Activated CD8-positive, alpha-beta memory T cell treated with anti-CD3 and anti-CD28 coated beads, Interleukin-2, amount 50 U/mL, for 1 hour (primary cell): ENCODE measurements around the gene TBC1D8.

Experiments
- DNase-seq: peaks from one replicate; pipeline ENCODE4 v3.0.0-alpha.2; 2020; ENCODE audit errors: extremely low read depth

Gene TBC1D8

DNA sequence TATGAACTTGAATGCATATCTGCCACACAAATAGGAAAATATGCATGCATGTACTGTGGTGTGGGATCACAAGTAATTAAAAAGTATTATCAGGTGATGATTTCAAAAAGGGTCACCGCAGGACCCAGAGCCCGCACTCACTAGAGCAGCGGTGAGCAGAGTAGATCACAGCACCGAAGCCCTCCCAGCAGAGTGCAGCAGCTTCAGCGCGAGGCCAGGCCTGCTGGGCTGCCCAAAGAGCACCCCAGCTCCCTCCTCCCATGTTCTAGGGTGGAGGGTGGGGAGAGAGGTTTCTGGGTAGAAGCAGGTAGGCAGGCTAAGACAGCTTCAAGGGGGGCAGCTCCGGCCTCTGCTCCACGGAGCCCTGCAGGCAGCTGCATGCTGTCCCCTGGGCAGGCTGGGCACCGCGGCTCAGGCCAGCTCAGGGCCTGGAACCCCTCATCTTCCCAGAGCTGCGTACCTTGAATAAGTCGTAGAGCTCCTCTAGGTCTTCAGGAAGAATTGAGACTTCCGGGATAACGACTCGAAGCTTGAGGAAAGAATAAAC is 124.2 kb downstream of the TBC1D8 start:
- no peak for DNase-seq

DNA sequence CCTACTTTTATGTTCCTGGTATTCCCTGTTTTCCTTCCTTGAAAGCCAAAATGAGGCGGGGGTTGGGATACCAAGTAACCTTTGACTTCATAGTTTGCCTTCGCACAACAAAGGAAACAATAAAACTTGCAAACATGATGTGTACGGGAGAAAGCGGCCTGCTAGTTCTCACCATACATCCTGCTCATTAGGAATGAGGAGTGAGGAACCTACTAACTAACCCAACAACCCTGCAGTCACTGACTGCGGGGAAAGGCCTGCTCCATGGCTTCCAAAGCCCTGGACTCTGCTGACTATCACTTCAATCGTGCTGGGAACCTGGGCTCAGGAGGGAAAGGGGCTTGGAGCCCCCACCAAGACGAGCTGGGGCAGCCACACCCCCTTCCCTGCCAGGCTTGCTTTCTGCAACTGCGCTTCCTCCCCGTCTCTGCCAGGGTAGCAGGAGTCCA is 124.9 kb downstream of the TBC1D8 start:
- no peak for DNase-seq

DNA sequence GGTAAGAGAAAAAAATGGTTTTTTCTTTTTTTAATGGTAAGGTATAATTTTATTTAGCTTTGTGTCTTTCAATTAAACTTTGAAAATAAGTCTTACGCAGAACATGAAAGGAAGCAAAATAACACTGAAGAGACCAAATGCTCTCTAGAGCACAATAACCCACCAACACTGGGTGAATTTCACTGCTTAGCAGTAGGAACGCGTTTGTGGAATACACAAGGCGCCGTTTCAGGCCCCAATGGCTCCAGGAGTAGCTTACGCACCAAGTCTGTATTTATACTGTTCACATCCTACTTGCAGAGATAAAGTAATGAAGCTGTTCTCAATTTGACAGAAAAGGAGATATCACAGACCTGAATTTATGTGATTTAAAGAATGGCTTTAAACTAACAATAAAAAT is 125.6 kb downstream of the TBC1D8 start:
- no peak for DNase-seq

DNA sequence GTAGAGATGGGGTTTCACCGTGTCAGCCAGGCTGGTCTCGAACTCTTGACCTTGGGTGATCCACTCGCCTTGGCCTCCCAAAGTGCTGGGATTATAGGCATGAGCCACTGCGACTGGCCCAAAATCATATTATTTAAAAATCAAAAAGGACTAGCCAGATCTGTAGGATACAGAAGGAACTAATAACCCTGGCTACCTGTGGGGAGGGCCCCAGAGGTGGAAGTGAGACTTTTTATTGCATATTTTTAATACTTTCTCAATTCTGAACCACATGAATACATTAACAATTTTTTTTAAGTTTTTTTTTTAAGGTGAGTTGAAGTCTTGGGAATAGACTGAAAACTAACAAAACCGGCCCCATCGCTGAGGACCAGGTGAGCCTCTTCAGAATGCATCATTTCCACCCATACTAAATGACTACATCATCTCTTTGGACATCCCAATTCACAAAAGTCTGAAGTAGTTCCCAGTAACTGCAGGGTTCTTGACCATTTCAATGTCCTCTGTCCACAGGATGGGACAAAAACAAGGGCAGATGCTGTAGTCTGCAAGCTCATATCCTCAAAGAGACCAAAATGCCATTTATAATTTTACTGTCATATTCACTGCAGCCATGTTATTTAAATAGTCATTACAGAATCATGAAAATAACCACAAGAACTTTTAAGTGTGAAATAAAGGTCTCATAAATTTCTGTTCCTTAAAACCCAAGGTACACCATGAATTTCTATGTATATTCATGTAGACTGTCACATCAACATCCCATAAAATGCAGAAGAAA is 127.7 kb downstream of the TBC1D8 start:
- DNase-seq, result no peak

DNA sequence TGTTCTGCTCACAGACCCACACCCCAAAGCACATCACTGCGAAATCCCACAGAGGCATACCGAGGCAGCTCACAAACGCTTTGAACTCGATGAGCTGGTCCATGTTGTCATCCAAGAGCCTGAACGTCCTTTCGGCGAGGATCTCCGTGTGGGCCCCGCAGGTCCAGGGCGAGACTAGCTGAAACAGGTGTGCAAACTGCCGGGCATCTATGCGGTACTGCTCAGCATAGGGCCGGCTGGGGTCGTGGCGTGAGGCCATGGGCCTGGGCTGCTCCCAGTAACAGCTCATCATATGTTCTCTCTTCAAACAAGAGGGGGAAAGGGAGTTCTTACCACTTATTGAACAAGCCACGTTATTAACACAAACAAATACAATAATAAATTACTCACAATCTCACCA is 129.0 kb downstream of the TBC1D8 start:
- DNase-seq, result no peak

DNA sequence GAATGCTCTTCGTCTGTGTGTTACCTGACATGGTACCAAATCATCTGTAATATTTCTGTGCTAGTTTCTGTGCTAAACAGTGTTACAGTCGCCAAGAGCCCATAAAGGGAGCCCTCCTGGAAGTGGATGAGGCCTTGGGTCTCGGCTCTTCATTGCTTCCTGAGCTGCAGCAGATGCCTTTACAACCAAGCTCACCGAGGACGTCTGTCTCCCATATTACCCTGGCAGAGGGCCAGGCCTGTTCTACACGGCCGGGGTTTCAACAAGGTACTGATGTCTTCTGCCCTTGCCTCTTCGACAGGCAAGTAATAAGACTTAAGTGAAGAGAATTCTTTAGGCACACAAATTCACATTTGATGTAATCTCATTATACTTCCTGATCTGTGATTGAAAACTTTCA is 132.2 kb downstream of the TBC1D8 start:
- no peak for DNase-seq

DNA sequence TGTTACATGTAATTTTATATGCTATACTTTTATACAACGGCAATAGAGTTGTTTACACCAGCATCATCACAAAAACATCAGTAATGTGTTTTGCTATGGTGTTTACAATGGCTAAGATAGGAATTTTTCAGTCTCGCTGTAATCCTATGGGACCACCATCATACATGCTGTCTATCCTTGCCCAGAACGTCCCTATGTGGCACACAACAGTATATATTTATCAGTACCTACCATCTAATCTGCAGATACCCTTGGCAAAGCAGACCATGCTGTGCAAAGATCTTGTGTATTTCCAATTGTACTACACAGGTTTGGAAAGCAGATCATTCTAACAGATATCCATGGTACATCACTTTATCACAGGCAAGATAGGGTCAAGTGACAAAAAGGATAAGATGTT is 133.8 kb downstream of the TBC1D8 start:
- no peak for DNase-seq

DNA sequence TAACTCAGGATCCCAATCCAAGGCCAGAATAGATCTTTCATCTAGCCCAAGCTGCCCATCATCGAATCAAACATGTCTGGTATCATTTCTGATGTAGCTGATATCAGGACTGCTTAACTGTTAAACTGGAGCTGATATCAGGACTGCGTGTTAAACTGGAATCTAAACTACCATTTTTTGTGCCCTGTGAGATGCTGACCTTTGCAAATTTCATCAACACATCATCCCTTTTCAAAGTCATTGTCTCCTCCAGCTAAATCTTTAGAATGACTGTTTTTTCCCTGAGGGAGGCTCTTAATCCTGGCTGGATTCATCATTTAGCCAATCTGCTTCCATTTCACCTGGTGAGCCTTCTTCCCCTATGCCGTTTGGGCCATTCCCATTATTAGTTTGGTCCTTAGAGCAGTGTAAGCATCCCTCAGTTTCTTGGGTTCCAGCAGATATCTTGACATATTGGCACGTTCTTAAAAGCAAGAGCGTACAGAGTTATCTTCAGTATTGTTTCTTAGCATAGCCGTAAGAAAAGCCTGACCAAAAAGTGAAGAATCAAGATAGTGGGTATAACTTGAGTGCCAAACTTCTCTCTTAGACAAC is 136.8 kb downstream of the TBC1D8 start:
- DNase-seq, result no peak

DNA sequence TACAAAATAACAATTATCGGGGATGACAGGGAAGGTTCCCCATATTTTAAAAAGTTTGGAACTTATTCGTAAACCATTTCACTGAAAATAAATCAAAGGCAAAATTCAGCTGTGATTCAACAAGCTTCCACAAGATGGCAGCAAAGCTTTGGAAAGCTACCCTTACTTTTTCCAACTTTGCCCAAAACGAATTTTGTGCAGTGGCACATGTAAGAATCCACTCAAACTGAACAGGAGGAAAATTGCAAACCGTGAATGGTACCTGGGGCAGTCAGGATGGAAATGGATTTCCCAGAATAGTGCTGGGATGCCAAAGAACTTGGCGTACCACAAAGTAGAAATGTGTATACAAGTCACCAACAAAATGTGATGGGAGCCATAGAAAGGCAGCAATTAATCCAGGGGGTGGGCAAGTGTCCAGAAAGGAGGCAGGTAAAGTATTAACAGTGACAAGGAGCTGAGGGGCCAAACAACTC is 138.4 kb downstream of the TBC1D8 start:
- no peak for DNase-seq

DNA sequence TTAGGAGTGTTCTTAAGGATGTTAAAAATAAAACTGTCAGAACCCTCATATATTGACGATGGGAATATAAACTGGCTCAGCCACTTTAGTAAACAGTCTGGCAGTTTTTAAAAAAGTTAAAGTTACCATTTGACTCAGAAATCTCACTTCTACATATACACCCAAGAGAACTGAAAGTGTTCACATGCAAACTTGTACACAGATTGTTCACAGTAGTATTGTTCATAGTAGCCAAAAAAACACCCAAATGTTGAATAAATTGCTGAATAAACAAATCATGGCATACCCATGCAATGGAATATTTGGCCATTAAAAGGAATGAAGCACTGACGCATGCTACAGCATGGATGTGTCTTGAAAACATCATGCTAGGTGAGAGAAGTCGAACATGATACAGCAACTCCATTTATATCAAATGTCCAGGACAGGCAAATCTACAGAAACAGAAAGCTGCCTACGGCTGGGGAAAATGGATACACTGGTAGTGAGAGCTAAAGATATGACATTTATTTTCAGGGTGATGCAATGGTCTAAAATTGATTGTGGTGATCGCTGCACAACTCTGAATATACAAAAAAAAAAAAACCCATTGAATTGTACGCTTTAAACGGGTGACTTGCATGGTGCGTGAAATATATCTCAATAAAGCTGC is 139.0 kb downstream of the TBC1D8 start:
- no peak for DNase-seq

DNA sequence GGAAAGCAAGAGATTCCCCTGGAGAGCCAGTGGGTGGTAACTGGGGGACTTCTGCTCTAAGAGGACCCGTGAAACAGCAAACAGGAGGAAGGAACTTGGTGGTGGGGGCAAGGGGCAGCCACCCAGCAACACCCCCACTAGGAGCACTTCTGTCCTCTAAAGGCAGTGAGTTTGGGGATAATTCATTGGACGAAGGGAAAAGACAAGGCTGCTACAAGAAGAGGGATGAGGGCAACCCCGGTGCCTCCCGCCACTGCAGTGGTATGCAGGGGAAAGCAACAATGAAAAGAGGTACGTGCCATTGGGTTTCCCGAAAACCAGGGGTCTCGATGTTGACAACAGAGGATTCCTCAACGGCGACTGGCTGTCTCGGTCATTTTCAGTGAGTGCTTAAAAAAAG is 140.0 kb downstream of the TBC1D8 start:
- no peak for DNase-seq

DNA sequence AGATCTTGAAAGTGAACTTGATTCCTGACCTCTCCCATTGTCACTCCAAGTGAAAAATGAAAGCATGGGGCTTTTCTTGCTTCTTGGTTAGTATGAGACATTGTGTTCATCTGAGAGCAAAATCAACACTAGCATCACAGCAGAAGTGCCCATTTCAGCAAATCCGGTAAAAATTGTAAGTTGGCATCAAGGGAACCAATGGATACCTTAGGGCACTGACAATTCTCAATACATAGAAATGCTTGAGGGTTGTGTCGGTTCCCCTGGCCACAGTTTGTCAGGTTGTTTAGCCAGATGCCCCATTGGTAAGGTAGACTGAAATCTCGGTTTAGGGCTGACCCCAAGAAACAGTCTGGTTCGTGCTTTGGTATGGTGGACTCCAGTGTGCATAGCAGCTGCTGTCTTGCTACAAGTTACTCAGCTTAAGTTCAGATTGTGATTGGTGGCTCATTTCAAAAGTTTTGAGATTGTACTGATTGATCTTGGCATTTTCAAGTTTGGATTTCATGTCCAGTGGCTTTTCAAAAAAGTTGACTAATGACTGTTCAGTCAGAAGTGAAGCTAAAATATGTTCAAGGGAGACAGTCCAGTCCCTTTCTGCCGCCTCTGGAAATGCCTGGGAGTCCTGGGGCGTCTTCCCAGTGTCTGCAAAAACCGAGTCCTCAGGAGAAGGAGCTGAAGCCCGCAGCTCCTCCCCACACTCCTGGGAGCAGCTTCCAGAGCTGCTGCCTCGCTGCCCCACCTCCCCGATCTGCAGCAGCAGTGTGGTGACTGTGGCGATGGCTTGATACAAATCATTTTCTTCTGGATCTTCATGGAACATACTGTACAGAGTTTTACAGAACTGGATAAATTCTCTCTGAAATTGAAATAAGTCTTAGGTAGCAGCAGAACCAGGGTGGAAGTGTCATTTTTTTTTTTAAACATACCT is 143.5 kb downstream of the TBC1D8 start:
- DNase-seq, result no peak

DNA sequence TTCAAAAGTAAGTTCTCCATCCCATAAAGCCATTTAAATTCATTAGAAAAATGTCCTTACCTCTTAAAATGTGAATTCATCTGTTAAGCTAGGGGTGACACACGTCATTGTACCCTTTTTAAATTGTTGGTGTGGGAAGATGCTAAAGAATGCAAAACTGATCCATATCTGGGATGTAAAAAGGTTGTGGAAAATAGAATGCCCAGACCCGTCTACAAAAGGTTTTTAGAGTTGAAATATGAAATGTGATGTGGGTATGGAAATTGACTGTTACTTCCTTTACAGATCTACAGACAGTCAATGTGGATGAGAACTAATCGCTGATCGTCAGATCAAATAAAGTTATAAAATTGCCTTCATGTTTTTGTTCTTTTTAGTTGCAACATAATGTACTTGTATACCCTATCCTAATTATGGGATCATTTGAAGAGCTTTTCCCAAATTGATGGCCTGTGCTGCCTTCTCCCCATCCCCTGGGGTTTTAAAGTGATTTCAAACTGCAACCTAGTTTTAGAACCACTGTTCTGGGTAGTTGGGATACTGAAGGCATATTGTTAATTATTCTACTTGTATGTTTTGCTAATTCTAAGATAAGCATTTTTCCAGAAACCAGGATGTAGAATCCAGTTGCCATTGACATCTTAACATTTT is 145.0 kb downstream of the TBC1D8 start:
- no peak for DNase-seq

DNA sequence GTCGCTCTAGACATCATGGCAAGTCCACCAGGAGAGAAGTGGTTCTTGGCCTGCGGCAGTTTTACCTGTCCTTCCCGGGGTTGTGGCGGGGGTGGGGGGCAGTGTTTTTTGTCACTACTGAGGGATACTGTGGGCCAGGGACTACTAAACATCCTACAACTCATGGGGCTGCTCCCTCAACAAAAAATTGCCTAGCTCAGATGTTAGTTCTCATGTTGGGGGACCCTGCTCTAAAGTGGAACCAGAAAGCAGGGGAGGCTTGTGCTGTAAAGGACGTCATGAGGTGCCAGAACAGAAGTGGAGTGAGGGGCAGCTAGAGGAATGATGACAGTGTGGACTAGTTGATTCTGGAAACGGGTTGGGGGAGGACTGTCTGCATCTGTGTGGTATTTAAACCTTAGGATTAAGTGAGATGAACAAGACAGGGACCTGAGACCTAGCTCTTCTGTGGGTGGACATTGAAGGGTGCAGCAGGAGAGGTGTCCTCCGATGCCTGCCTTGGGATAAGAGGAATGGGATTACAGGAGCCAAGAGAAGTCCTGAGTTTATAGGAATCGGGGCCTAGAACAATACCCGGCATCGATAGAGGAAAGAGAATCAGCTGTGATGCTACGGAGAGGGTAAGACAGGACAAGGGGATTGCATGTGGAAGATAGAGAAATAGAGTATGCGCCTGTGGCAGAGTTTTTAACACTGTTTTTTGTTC is 146.4 kb downstream of the TBC1D8 start:
- no peak for DNase-seq

DNA sequence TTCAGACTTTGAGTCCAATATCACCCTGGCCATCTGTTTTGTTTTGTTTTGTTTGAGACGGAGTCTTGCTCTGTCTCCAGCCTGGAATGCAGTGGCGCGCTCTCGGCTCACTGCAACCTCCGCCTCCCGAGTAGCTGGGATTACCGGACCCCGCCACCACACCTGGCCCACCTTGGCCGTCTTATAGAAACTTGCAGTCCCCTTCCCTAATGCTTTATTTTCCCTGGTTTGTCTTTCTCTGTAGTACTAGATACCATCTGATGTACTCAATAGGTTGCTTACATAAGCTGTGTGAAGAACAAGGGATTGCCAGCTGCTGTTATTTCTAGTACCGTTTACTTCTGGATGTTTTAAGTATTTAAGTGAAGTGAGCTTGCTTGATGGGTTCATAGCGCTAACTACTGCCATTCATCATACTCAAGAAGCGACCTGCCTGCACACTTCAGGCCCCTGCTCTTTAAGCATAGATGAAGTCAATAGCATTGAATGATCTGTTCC is 147.9 kb downstream of the TBC1D8 start:
- DNase-seq, result no peak

DNA sequence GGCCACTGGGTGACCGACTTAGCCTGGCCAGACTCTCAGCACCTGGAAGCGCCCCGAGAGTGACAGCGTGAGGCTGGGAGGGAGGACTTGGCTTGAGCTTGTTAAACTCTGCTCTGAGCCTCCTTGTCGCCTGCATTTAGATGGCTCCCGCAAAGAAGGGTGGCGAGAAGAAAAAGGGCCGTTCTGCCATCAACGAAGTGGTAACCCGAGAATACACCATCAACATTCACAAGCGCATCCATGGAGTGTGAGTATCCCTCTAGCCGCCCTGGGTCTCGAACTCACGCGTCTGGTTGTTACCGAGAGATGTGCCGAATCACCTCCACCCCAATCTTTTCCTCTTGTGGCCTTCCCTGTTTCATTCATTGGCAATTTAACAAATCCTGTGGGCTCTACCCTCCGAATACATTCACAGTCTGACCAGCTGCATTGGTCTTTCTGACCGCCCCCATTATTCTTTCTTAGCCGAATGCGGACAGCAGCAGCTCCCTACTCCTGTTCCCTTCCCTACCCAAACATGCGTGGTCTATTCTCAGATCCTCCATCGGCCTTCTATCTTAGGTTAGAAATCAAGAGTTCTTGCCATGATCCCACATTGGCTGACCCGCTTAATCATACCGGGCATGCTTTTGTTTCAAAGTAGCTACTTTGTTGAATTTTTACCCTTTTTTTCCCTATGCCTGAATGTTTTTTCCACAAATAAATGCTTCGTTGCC is 148.5 kb downstream of the TBC1D8 start:
- no peak for DNase-seq

DNA sequence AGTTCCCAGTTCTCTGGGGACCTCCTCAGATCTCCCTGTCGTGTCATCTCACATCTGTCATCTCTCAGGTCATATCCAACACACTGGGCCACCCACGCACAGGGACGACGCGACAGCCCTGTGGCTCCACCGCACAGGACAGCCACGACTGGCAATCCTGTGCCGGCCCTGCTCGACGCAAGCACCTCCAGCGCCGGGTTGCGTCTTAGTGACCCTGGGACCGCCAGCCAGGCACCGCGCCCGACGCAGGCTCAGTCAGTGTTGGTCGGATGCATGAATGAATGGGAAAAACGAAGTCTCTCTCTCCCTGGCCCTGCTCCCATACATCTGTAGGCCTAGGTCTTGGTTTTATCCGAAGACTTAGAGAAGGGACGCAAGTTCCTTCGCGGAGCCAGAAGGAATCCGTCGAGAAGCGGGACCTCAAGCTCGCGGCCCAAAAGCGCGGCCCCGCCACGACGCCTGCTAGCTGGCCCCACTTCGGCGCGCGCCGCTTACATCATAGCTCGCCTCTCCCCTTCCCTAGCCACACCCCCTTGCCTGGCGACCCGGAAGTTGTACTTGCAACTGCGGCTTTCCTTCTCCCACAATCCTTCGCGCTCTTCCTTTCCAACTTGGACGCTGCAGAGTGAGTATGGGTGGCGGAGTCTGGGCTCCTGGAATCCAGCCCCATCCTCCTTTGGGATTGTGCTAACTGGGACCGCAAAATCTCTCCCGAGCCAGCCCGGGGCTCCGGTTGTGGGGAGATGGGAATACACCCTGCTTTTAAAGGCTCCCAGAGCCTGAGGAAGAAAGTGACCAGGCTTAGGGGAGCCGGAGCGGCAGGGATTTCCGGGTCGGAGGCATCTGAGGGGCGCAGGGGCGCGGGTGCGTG is 149.3 kb downstream of the TBC1D8 start, which contains the start of gene RPL31:
Gene RPL31 (plus strand): TSS at position 599 of the 871 bp plus-strand sequence. CDS start 413 bp downstream, outside the sequence.
- DNase-seq, result peak; percentile 91

DNA sequence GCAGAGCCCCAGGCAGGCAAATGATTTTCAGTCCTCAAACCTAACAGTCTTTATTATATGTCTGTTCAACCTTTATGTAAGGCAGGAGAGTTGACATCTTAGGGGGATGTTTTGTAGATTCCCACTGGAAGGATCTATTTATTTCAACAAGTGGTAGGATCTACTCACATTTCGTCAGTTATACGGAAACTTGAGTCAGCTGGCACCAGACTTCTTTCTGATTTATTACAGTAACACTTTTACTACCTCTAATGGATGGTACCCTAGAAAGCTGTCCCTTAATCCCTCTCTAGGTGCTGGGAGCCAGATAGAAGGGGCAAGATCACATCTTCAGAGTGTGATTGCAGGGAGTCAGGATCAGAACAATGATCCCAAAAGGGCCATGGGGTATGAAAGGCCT is 151.2 kb downstream of the TBC1D8 start:
- DNase-seq, result no peak

DNA sequence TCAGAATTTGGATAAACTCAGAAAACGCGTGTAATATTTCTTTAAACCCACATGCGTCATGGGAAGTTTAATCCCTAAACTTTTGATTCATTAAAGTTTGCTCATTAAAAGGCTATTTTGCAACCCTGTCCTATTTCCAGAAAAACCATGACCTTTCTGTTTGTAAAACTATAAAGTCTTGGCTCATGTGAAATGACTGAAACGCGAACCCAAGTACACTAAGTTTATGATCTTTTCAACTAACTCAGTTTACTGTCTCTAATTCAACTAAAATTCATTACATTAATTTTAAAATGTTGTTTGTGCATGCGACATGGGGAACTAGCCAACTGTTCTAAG is 153.0 kb downstream of the TBC1D8 start:
- no peak for DNase-seq
